Vagina (tissue), 2 donors: ENCODE results near the gene KCTD17.

Experiments
- CTCF ChIP-seq, 3 experiments: fragments of 450-650 bp in 2 of 3; fragments of 200-600 bp in 1 of 3; sonication (generic) in 1 of 3; IDR thresholded peaks; one replicate each; pipeline ENCODE4 v1.5.1; 2017 to 2019; ENCODE audit warnings: antibody characterized with exemption in 3 of 3, mild to moderate bottlenecking in 2 of 3, moderate library complexity in 2 of 3
- POLR2A ChIP-seq, 2 donors: fragments of 450-650 bp; IDR thresholded peaks; one replicate each; pipeline ENCODE4 v1.6.1; 2017; ENCODE audit warnings: antibody characterized with exemption in 2 of 2, mild to moderate bottlenecking in 2 of 2, moderate library complexity in 2 of 2

DNA sequence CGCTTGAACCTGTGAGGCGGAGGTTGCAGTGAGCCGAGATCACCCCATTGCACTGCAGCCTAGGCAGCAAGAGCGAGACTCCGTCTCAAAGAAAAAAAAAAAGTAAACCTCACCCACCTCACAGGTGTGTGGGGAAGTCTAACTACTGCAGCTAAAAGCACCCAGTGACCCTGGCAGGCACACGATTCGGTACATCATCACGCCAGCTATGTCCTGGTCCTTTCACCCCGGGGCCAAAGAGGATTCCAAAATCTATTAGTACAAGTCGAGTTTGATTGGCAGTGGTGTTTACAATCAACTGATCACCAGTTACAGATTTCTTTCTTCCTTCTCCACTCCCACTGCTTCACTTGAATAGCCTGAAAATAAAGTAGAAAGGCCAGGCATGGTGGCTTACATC, 38.6 kb upstream of the KCTD17 start:
- TF ChIP-seq CTCF (IDR thresholded peaks at IDR 0.05) (no peak), POLR2A (IDR thresholded peaks at IDR 0.05) (no peak)
